GM12873 (cell line): Measurements from ENCODE around the gene NSFL1C.

ENCODE experiments used
- TF ChIP-seq, protein P1 (sequence below): IDR thresholded peaks from 2 replicates; pipeline ENCODE4 v1.5.1; 2012; ENCODE audit warnings: low read depth, mild to moderate bottlenecking, moderate library complexity, low read length, control low read depth; ENCODE audit not compliant: insufficient read depth; ENCODE audit errors: missing control alignments

Gene NSFL1C

DNA sequence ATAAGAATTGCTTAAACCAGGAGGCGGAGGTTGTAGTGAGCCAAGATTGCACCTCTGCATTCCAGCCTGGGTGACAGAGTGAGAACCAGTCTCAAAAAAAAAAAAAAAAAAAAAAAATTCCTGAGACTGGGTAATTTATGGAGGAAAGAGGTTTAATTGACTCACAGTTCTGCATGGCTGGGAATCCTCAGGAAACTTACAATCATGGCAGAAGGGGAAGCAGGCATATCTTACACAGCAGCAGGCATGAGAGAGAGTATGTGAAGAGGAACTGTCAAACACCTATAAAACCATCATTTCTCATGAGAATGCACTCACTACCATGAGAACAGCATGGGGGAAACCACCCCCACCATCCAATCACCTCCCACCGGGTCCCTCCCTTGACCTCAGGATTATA, 72.0 kb downstream of the NSFL1C start:
- TF ChIP-seq, protein P1, sequence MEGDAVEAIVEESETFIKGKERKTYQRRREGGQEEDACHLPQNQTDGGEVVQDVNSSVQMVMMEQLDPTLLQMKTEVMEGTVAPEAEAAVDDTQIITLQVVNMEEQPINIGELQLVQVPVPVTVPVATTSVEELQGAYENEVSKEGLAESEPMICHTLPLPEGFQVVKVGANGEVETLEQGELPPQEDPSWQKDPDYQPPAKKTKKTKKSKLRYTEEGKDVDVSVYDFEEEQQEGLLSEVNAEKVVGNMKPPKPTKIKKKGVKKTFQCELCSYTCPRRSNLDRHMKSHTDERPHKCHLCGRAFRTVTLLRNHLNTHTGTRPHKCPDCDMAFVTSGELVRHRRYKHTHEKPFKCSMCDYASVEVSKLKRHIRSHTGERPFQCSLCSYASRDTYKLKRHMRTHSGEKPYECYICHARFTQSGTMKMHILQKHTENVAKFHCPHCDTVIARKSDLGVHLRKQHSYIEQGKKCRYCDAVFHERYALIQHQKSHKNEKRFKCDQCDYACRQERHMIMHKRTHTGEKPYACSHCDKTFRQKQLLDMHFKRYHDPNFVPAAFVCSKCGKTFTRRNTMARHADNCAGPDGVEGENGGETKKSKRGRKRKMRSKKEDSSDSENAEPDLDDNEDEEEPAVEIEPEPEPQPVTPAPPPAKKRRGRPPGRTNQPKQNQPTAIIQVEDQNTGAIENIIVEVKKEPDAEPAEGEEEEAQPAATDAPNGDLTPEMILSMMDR = no peak

DNA sequence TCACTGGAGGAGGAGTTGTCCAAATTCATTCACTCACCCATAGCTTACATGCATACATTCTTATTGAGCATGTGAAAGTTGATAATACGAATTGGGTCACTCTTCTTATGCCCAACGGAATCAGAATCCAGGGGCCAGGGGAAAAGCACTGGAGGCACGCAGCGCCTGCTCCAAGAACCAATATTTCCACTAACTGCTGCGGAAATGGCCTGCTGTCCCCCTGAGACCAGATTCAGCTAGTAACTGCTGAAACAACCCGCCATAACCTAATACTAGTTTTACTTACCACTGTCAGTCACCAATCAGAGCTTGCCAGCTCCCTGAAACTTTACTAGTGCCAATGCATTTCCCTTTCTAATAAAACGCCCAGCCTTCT, 73.2 kb downstream of the NSFL1C start:
- TF ChIP-seq, protein P1 = no peak

DNA sequence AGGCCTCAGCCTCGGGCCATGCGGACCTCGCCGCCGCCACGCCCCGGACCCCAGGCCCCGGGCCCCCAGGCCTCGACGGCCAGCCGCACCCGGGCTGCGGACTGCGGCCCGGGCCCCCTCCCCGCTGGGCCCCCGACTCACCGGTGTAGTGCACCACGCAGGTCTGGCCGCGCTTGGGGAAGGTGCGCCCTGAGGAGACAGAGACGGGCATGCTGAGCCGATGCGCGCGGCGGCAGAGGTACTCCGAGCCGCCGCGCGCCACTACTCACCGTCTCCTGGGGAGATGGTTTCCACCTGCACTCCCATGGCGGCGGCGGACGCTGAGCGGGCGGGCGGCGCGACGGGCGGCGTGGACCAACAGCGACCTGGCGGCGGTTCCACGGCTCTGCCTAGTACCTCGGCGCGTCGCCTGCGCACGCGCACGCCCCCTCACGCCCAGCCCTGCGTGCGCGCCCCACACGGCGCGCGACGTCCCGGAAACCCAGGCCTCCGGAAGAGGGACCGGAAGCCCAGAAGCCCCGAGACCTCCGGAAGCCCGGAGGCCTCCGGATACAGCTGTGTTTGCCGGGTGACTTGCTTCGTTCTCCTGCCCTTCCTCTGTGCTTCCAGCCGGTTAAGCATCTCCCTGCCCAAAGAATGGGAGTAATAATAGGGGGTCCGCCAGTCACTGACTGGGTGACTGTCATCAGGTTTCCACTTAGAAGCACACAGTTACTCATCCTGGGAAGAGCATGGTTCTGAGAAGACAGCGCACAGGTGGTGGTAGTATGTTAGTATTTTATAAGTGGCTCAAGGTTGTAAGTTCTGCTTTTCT, 73.7 kb downstream of the NSFL1C start, which contains the start of gene FKBP1A:
Gene FKBP1A, minus strand, starts transcription at position 362 of the 814 bp plus-strand sequence. Its CDS starts 56 bp downstream, at position 306.
- TF ChIP-seq, protein P1 = no peak

DNA sequence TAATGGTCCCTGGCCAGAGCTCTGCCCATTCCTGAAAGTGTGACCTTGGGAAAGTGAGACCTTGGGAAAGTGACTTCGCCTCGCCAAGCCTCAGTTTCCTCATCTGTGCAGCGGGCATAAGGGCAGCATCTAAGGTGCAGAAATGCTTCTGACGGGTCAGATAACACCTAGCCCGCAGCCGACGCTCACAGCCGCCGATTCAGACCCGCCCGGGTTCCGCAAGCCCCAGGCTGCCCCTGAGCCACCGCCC, 74.3 kb downstream of the NSFL1C start:
- TF ChIP-seq, protein P1 = no peak
